Stomach (tissue), 9 donors: ENCODE data around the gene C1QTNF12. TPM values are rescaled to one million over a fixed set of nuclear protein-coding genes. Genes with fewer than 3 reads are reported as not detected.

Experiments used
- DNase-seq, 2 donors: peaks; one replicate each; pipeline versions ENCODE4 v3.0.0 to v3.0.0-alpha.2; 2013 to 2019
- H3K27ac ChIP-seq, 5 donors: fragments of 200-600 bp in 4 of 5; sonication (generic) in 4 of 5; one replicate each; pipeline ENCODE4 v1.5.1; 2013 to 2019; ENCODE audit warnings: mild to moderate bottlenecking in 1 of 5, moderate library complexity in 1 of 5
- H3K27me3 ChIP-seq, 3 donors: fragments of 200-600 bp; sonication (generic); one replicate each; pipeline ENCODE4 v1.5.1; 2017 to 2019; ENCODE audit warnings: mixed run types in 1 of 3
- H3K36me3 ChIP-seq, 4 donors: fragments of 200-600 bp; sonication (generic); 1 replicate in 3 of 4; 2 replicates in 1 of 4; pipeline ENCODE4 v1.5.1; 2016 to 2019
- H3K4me1 ChIP-seq, 4 donors: fragments of 200-600 bp; sonication (generic); one replicate each; pipeline ENCODE4 v1.5.1; 2016 to 2019
- H3K4me3 ChIP-seq, 4 donors: fragments of 200-600 bp; sonication (generic) in 3 of 4; one replicate each; pipeline ENCODE4 v1.5.1; 2016 to 2019; ENCODE audit warnings: mild to moderate bottlenecking in 1 of 4
- H3K9me3 ChIP-seq, 4 donors: fragments of 200-600 bp; sonication (generic); one replicate each; pipeline ENCODE4 v1.5.1; 2016 to 2019
- CTCF ChIP-seq, 7 experiments: fragments of 450-650 bp in 4 of 7; fragments of 200-600 bp in 3 of 7; sonication (generic) in 3 of 7; IDR thresholded peaks; one replicate each; pipeline ENCODE4 v1.5.1; 2016 to 2019; ENCODE audit warnings: antibody characterized with exemption in 7 of 7, control low read depth in 2 of 7, mild to moderate bottlenecking in 1 of 7
- EP300 ChIP-seq: sonication (generic); formaldehyde crosslinking; IDR thresholded peaks from one replicate; pipeline ENCODE4 v1.6.1; 2017; ENCODE audit warnings: antibody characterized with exemption
- POLR2A ChIP-seq, 4 donors: fragments of 450-650 bp; IDR thresholded peaks; one replicate each; pipeline ENCODE4 v1.6.1; 2016; ENCODE audit warnings: antibody characterized with exemption in 4 of 4, control low read depth in 2 of 4, mild to moderate bottlenecking in 1 of 4, moderate library complexity in 1 of 4
- POLR2AphosphoS5 ChIP-seq, 3 donors: sonication (generic); formaldehyde crosslinking; IDR thresholded peaks; one replicate each; pipeline ENCODE4 v1.6.1; 2016; ENCODE audit warnings: antibody characterized with exemption in 3 of 3
- WGBS, 5 donors: extraction: QIAGEN DNeasy Blood & Tissue Kit in 3 of 5; methylation state at CpG; one replicate each; pipeline versions ENCODE4 v1.1.5 to v1.1.7; 2013 to 2018; 5-methylcytosine and 5-hydroxymethylcytosine counted together
- intact Hi-C: fragments of 100-400 bp; cut with DNase I; formaldehyde crosslinking; loops from one replicate; pipeline ENCODE4 v1.15.1; 2023; ENCODE audit warnings: low total_unique reads
- polyA plus RNA-seq, 3 donors: library from polyadenylated mRNA; stranded (reverse); fragments of 200-250 nt; gene quantifications; one replicate each; pipeline ENCODE4 v1.2.3, GENCODE V29; 2013
- total RNA-seq, 5 donors: library from RNA; depleted of rRNA; stranded (reverse); fragments of >200 nt; gene quantifications; one replicate each; pipeline versions ENCODE4 v1.1.0 to v1.2.3, GENCODE V29; 2014 to 2016
- donor health status: healthy with polysubstance abuse.
- donor health status: Bipolar disorder and iron deficiency.
- donor health status: healthy.

C1QTNF12 gene
- total and polyA plus RNA-seq, 8 donors = 1.5 to 21.3 (median 2.9) TPM; not detected in 2

GRCh38 chr1:1204998-1205768 is 41.3 kb downstream of the C1QTNF12 start:
- Histone ChIP-seq H3K9me3 (no peaks in the 10 kb centered on the region), H3K27ac (no peak overlapping the region), H3K36me3 (no peaks in the 10 kb centered on the region), H3K4me1 (peaks cover 27 to 51% (median 46%) of the 10 kb centered on the region in 4 donors), H3K27me3 (peaks cover 8 to 85% (median 62%) of the 10 kb centered on the region in 3 donors), H3K4me3 (no peak overlapping the region)
- TF ChIP-seq POLR2AphosphoS5 (IDR thresholded peaks at IDR 0.05) = no peak
- no peak for TF ChIP-seq POLR2A (IDR thresholded peaks at IDR 0.05)
- no peak for TF ChIP-seq EP300
- TF ChIP-seq CTCF (IDR thresholded peaks at IDR 0.05) = no peak
- intact Hi-C loops = no loop called here
- no peak for DNase-seq
- 84 to 92% (median 90%) methylated on average over 8 to 19 of the region's 19 CpGs for WGBS, 5 donors

GRCh38 chr1:1204425-1204920 is 42.0 kb downstream of the C1QTNF12 start:
- intact Hi-C loops = no loop called here
- Histone ChIP-seq H3K4me1 (peaks cover 27 to 52% (median 46%) of the 10 kb centered on the region in 4 donors), H3K36me3 (no peaks in the 10 kb centered on the region), H3K9me3 (no peaks in the 10 kb centered on the region), H3K27me3 (peaks cover 8 to 92% (median 64%) of the 10 kb centered on the region in 3 donors), H3K4me3 (no peak overlapping the region), H3K27ac (no peak overlapping the region)
- no peak for DNase-seq
- TF ChIP-seq POLR2AphosphoS5 (IDR thresholded peaks at IDR 0.05) = no peak
- TF ChIP-seq POLR2A (IDR thresholded peaks at IDR 0.05) = no peak
- no peak for TF ChIP-seq EP300
- TF ChIP-seq CTCF (IDR thresholded peaks at IDR 0.05) = no peak
- WGBS, 5 donors = 83 to 88% (median 85%) methylated on average over 1 to 8 of the region's 8 CpGs

GRCh38 chr1:1203561-1204424 is 42.7 kb downstream of the C1QTNF12 start:
- no peak overlapping the region for H3K4me3 ChIP-seq
- 70 to 85% (median 81%) methylated on average over 23 to 49 of the region's 49 CpGs for WGBS, 5 donors
- DNase-seq = no peak
- no peak overlapping the region for H3K27ac ChIP-seq
- H3K4me1 ChIP-seq = peaks cover 27 to 50% (median 42%) of the 10 kb centered on the region in 4 donors
- TF ChIP-seq POLR2A (IDR thresholded peaks at IDR 0.05) (no peak), CTCF (IDR thresholded peaks at IDR 0.05) (no peak), EP300 (no peak), POLR2AphosphoS5 (IDR thresholded peaks at IDR 0.05) (no peak)
- no peaks in the 10 kb centered on the region for H3K36me3 ChIP-seq
- H3K9me3 ChIP-seq = no peaks in the 10 kb centered on the region
- intact Hi-C loops = no loop called here
- peaks cover 8 to 90% (median 64%) of the 10 kb centered on the region in 3 donors for H3K27me3 ChIP-seq

GRCh38 chr1:1202831-1203560 is 43.5 kb downstream of the C1QTNF12 start:
- H3K36me3 ChIP-seq = no peaks in the 10 kb centered on the region
- WGBS, 5 donors = 54 to 80% (median 58%) methylated on average over 13 to 27 of the region's 27 CpGs
- intact Hi-C loops = no loop called here
- DNase-seq = peak in 1 of 2 donors; percentile 44
- H3K4me3 ChIP-seq = no peak overlapping the region
- H3K27me3 ChIP-seq = peaks cover 8 to 82% (median 61%) of the 10 kb centered on the region in 3 donors
- H3K4me1 ChIP-seq = peaks cover 20 to 42% (median 34%) of the 10 kb centered on the region in 4 donors
- TF ChIP-seq CTCF (IDR thresholded peaks at IDR 0.05) (no peak), POLR2AphosphoS5 (IDR thresholded peaks at IDR 0.05) (no peak), EP300 (no peak), POLR2A (IDR thresholded peaks at IDR 0.05) (no peak)
- no peak overlapping the region for H3K27ac ChIP-seq
- no peaks in the 10 kb centered on the region for H3K9me3 ChIP-seq
